Heart right ventricle (tissue), 16 donors: ENCODE results near the gene CFAP73. TPM values are rescaled to one million over a fixed set of nuclear protein-coding genes. Genes with fewer than 3 reads are reported as not detected.

Experiments
- ATAC-seq, 8 donors: fragments of 200-7000 bp; cut with Tn5 transposase; one replicate each; pipeline ENCODE4 v1.9.1; 2020; ENCODE audit warnings: mild to moderate bottlenecking in 8 of 8, moderate library complexity in 8 of 8, moderate number of reproducible peaks in 1 of 8
- DNase-seq, 2 donors: peaks; one replicate each; pipeline ENCODE4 v3.0.0-alpha.2; 2020
- H3K27ac ChIP-seq, 10 donors: fragments of 200-600 bp; sonication (generic) in 2 of 10; one replicate each; pipeline versions ENCODE4 v1.5.0 to v1.8.0; 2020 to 2022; ENCODE audit warnings: mild to moderate bottlenecking in 3 of 10
- H3K27me3 ChIP-seq, 7 donors: fragments of 200-600 bp; one replicate each; pipeline ENCODE4 v1.8.0; 2021 to 2022; ENCODE audit warnings: mild to moderate bottlenecking in 2 of 7
- H3K36me3 ChIP-seq, 9 donors: fragments of 200-600 bp; sonication (generic) in 1 of 9; one replicate each; pipeline versions ENCODE4 v1.5.0 to v1.8.0; 2020 to 2022; ENCODE audit warnings: mild to moderate bottlenecking in 2 of 9
- H3K4me1 ChIP-seq, 9 donors: fragments of 200-600 bp; sonication (generic) in 1 of 9; one replicate each; pipeline versions ENCODE4 v1.5.0 to v1.8.0; 2020 to 2022; ENCODE audit warnings: mild to moderate bottlenecking in 4 of 9
- H3K4me3 ChIP-seq, 10 donors: fragments of 200-600 bp; sonication (generic) in 2 of 10; one replicate each; pipeline versions ENCODE4 v1.5.0 to v1.8.0; 2020 to 2022; ENCODE audit warnings: mild to moderate bottlenecking in 7 of 10, moderate library complexity in 2 of 10
- H3K9me3 ChIP-seq, 11 donors: fragments of 200-600 bp in 10 of 11; sonication (generic) in 2 of 11; one replicate each; pipeline versions ENCODE4 v1.5.0 to v1.8.0; 2013 to 2022; ENCODE audit warnings: mild to moderate bottlenecking in 2 of 11, control low read depth in 1 of 11, moderate library complexity in 1 of 11
- CTCF ChIP-seq, 9 donors: fragments of 200-600 bp; sonication (generic) in 2 of 9; IDR thresholded peaks; one replicate each; pipeline versions ENCODE4 v1.5.0 to v1.8.0; 2021 to 2022; ENCODE audit warnings: antibody characterized with exemption in 9 of 9, mild to moderate bottlenecking in 5 of 9, moderate library complexity in 1 of 9
- WGBS, 2 donors: extraction: QIAGEN DNeasy Blood & Tissue Kit; methylation state at CpG; one replicate each; pipeline ENCODE4 v1.1.7; 2013; ENCODE audit warnings: inconsistent platforms in 1 of 2; 5-methylcytosine and 5-hydroxymethylcytosine counted together
- intact Hi-C, 10 donors: fragments of 100-400 bp; cut with DNase I; formaldehyde crosslinking; loops; one replicate each; pipeline versions ENCODE4 v1.11.1 to v1.14.2; 2022
- polyA plus RNA-seq, 2 donors: library from polyadenylated mRNA; stranded (reverse); fragments of 200-250 nt; gene quantifications; one replicate each; pipeline ENCODE4 v1.2.3, GENCODE V29; 2013
- total RNA-seq, 10 donors: library from RNA; stranded (reverse); fragmentation: NEBNext Ultra II Directional in 3 of 10; extraction: Animal tissue kit (Norgen Biotek cat#: 25700) in 3 of 10; gene quantifications; one replicate each; pipeline versions ENCODE4 v1.2.1 to v1.2.4, GENCODE V29; 2021 to 2023
- donor health status: Arrhythmogenic right ventricular cardiomyopathy.
- donor health status: ischemic (EF 13 %, LVEDD 7.1; RV severe dilation, severe dysfunction).
- donor health status: healthy with polysubstance abuse.
- donor health status: DM: no; HTN: yes; CAD: no.
- donor health status: DM: no; HTN: no; CAD: no.
- donor health status: ischemic (EF 25% LVEDD 6.9; RV normal size, moderate dysfunction).
- donor health status: ischemic (EF 25% LVEDD 5.7; RV mildly dilated, moderate dysfunction).
- donor health status: healthy.
- donor health status: DM: yes; HTN: yes; CAD: no.
- donor health status: Ischemic cardiomyopathy.
- donor health status: ischemic (EF 35%, LVEDD 5.7; RV mildly dilated, moderate dysfunction).
- donor health status: nonischemic (EF 11% LVEDD 7.7; RV severe dilation, severe dysfunction).
- donor health status: DM: yes; HTN: yes; CAD: no.
- donor health status: PGD.
- donor health status: ischemic (EF 29% LVEDD 5.4; RV normal size, mild dysfunction).
- donor health status: nonischemic (EF 23%, LVEDD 6.1; RV moderate dilation, normal function).

Gene CFAP73
- total and polyA plus RNA-seq, 12 donors: 0.10 TPM; not detected in 11

DNA sequence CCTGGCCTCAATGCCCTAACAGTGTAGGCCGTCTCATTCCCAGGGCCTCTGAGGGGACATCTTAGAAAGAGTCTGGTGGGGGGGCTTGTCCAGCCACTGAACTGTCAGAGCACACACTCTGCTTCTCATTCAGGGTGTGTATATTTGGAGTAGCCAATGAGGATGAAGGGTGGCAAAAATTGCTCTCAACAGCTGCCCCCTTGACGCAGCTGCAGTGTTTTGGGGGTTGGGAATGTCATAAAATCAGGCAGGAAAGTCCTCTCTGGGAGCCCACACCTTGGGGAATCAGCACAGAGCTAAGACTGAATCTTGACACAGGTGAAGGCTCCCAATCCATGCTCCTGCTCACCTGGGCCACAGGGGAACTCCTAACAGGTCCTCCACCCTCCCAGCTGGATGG lies 15.5 kb upstream of the CFAP73 start:
- Histone ChIP-seq H3K27me3 (peaks cover 0 to 91% (median 62%) of the 10 kb centered on the region in 7 donors), H3K9me3 (no peaks in the 10 kb centered on the region), H3K27ac (no peak overlapping the region), H3K36me3 (no peaks in the 10 kb centered on the region), H3K4me1 (peaks cover 0 to 10% (median 0%) of the 10 kb centered on the region in 9 donors), H3K4me3 (no peak overlapping the region)
- ATAC-seq (no peak), DNase-seq (no peak)
- WGBS, 2 donors: 66 to 85% methylated on average over 2 of the region's 2 CpGs
- no peak for TF ChIP-seq CTCF (IDR thresholded peaks at IDR 0.05)
- intact Hi-C loops: no loop called here

DNA sequence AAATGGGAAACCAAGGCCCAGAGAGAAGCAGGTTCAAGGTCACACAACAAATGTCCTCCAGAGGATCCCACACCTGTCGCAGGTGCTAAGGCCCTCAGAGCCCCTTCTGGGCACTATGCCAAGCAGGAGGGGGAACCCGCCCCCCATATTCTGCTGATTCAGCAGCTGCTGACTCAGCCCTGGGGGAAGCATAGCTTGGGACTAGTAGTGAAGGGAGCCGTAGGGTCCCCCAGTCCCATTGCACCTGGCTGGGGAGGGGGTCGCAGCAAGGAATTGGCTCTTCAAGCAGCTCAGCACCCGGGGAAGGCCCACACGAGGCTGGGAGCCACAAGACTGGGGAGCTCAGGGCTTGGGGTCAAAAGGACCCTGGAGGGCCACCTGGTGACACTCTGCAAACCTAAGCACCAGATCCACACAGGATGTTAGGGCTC lies 15.0 kb upstream of the CFAP73 start:
- no peaks in the 10 kb centered on the region for H3K36me3 ChIP-seq
- DNase-seq (no peak), ATAC-seq (no peak)
- no peak overlapping the region for H3K4me3 ChIP-seq
- H3K27me3 ChIP-seq: peaks cover 0 to 88% (median 60%) of the 10 kb centered on the region in 7 donors
- no peaks in the 10 kb centered on the region for H3K9me3 ChIP-seq
- H3K27ac ChIP-seq: no peak overlapping the region
- peaks cover 0 to 10% (median 0%) of the 10 kb centered on the region in 9 donors for H3K4me1 ChIP-seq
- 59 to 62% methylated on average over 6 of the region's 6 CpGs for WGBS, 2 donors
- intact Hi-C loops: no loop called here
- no peak for TF ChIP-seq CTCF (IDR thresholded peaks at IDR 0.05)

DNA sequence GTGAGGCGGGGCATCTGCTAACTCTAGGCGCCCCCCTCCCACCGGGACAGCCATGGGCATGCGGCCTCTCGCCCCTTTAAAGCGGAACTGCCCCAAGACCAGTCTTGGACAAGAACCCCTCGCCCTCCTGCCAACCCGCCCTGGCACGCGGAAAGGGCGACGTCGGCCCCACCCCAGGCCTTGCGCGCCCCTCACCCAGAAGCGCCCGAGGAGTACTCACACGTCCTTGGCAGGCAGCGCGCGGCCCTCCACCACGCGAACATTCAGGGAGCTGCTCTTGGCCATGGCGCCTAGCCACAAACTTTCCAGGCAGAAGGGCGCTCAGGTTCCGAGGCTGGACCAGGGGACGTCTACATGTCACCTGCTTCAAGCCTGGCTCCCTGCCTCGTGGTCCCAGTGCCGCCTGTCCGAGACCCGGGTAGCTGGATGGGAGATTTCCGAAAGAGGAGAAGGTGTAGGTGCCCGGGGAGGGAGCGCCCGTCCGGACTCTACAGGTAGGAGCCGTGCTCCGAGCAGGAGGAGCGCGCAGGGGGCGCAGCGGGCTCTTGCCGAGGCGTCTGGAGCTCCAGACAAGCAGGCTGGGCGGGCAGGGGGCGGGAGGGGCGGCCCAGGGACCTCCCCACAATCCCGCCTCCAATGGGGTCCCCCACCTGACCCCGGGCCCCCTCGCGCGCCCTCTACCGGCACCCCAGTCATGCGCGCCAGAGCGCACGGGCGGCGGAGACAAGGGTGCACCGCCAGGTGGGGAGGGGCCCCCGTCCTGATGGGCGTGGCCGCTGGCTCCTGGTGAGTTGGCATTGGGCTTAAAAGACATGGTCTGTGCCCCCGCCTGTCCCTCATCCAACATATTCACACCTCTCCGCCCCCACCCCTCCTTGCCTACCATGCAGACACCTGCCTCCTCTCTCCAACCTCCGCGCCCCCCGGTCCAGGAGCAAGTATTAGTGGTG lies 14.1 kb upstream of the CFAP73 start, which contains the start of gene RASAL1:
Gene RASAL1, minus strand, starts transcription at position 584 of the 950 bp plus-strand sequence. Its CDS starts 299 bp downstream, at position 285.
- DNase-seq (no peak), ATAC-seq (no peak)
- peak in 5 of 9 donors; percentile 8 to 44 (median 31) for TF ChIP-seq CTCF (IDR thresholded peaks at IDR 0.05)
- H3K4me1 ChIP-seq: peaks cover 0 to 10% (median 0%) of the 10 kb centered on the region in 9 donors
- no peak within 1 kb of the TSS for H3K27ac ChIP-seq
- H3K4me3 ChIP-seq: peak within 1 kb of the TSS in 1 of 10 donors; percentile 14
- H3K36me3 ChIP-seq: no peaks in the 10 kb centered on the region
- intact Hi-C loops: no loop called here
- H3K9me3 ChIP-seq: no peaks in the 10 kb centered on the region
- H3K27me3 ChIP-seq: peaks cover 0 to 80% (median 52%) of the 10 kb centered on the region in 7 donors
- 3 to 4% methylated on average over 61 to 68 of the region's 68 CpGs for WGBS, 2 donors

DNA sequence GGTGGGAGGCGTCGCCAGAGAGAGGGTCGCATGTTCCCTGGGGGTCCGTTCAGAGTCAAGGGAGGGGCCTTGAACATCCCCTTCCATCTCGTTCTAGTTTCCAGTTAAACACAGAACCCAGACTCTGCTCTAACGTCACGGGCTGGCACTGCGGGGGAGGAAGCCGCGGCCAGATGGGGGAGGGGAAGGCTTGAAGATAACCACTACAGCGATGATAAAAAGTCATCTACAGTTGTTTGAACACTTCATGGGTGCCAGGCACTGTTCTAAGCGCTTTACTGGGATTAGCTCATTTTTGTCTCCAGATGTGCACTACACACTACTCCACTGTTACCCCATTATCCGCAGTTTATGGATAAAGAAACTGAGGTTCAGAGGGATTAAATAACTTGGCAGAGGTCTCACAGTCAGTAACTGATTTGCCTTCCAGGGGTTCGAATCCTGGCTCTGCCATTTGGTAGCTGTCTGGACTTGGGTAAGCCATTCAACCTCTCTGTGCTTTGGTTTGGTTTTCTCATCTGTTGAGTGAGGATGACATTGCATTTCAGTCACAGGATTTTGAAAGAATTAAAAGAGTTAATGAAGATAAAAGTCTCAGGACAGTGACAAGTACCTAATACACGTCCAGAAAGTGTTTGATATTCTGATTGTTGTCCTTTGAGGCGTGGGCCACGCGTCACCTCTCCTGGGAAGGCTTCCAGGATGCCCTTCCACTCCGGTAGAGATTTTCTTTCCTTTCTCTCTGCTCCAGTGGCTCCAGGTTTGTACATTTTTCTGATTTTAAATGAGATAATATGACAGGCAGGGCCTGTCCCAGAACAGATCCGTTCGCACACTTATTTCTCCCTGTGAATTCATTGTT lies 13.2 kb upstream of the CFAP73 start:
- Histone ChIP-seq H3K27me3 (peaks cover 0 to 71% (median 50%) of the 10 kb centered on the region in 7 donors), H3K27ac (no peak overlapping the region), H3K9me3 (no peaks in the 10 kb centered on the region), H3K4me1 (peaks cover 0 to 10% (median 0%) of the 10 kb centered on the region in 9 donors), H3K4me3 (no peak overlapping the region), H3K36me3 (no peaks in the 10 kb centered on the region)
- DNase-seq: no peak
- TF ChIP-seq CTCF (IDR thresholded peaks at IDR 0.05): no peak
- intact Hi-C loops: no loop called here
- peak in 1 of 8 donors; percentile 49 for ATAC-seq
- WGBS, 2 donors: 31 to 33% methylated on average over 21 of the region's 21 CpGs
